WTC11 (cell line): ENCODE data around the gene CD6. TPM values are rescaled to one million over a fixed set of nuclear protein-coding genes. Genes with fewer than 3 reads are reported as not detected.

Experiments
- ATAC-seq: fragments of 200-7000 bp; cut with Tn5 transposase; 2 replicates; pipeline ENCODE4 v1.10.0; 2021; ENCODE audit warnings: mild to moderate bottlenecking, moderate library complexity
- CTCF ChIA-PET: fragments of 300-600 bp; sonication (Branson Sonifier 250); formaldehyde crosslinking; loops from one replicate; lab custom pipeline; 2021; ENCODE audit warnings: antibody characterized with exemption; lab: Charles Lee
- POLR2A ChIA-PET: fragments of 350-600 bp; sonication (Branson Sonifier 250); formaldehyde crosslinking; loops from one replicate; lab custom pipeline; 2021; ENCODE audit warnings: antibody characterized with exemption; lab: Charles Lee
- DNase-seq: peaks from one replicate; pipeline ENCODE4 v3.0.0; 2021; ENCODE audit warnings: low spot score
- H3K27ac Mint-ChIP-seq: 2 replicates; pipeline ENCODE4 v1.8.0; 2021; ENCODE audit warnings: mixed read lengths
- H3K27me3 Mint-ChIP-seq: 2 replicates; pipeline ENCODE4 v1.8.0; 2021; ENCODE audit warnings: low read depth, mild to moderate bottlenecking, moderate library complexity, mixed read lengths
- H3K36me3 Mint-ChIP-seq: 2 replicates; pipeline ENCODE4 v1.8.0; 2021; ENCODE audit warnings: mixed read lengths
- H3K4me1 Mint-ChIP-seq: 2 replicates; pipeline ENCODE4 v1.8.0; 2022; ENCODE audit warnings: mixed read lengths
- H3K4me3 Mint-ChIP-seq: 2 replicates; pipeline ENCODE4 v1.8.0; 2021; ENCODE audit warnings: mild to moderate bottlenecking, moderate library complexity, mixed read lengths
- H3K9me3 Mint-ChIP-seq: 2 replicates; pipeline ENCODE4 v1.8.0; 2021; ENCODE audit warnings: mixed read lengths
- ATF1 ChIP-seq: sonication (generic); formaldehyde crosslinking; IDR thresholded peaks from 2 replicates; pipeline ENCODE4 v1.8.1; 2023; ENCODE audit warnings: mild to moderate bottlenecking, moderate library complexity, missing genetic modification reagents
- ATF3 ChIP-seq: sonication (generic); formaldehyde crosslinking; conservative IDR thresholded peaks from 2 replicates; pipeline ENCODE4 v1.8.1; 2022; ENCODE audit warnings: mild to moderate bottlenecking, missing genetic modification reagents
- EMX1 ChIP-seq: fragments of 250-450 bp; sonication (Bioruptor Pico); IDR thresholded peaks from 2 replicates; pipeline ENCODE4 v1.8.0; 2021; ENCODE audit warnings: mild to moderate bottlenecking
- ETV6 ChIP-seq: sonication (generic); formaldehyde crosslinking; IDR thresholded peaks from 2 replicates; pipeline ENCODE4 v1.8.1; 2022; ENCODE audit warnings: mild to moderate bottlenecking, missing genetic modification reagents
- GRHL2 ChIP-seq: fragments of 250-450 bp; sonication (Bioruptor Pico); IDR thresholded peaks from 2 replicates; pipeline ENCODE4 v1.8.0; 2022; ENCODE audit warnings: mild to moderate bottlenecking, moderate library complexity; ENCODE audit not compliant: insufficient replicate concordance, severe bottlenecking
- JUN ChIP-seq: sonication (generic); formaldehyde crosslinking; IDR thresholded peaks from 2 replicates; pipeline ENCODE4 v1.8.0; 2023; ENCODE audit warnings: mild to moderate bottlenecking, missing genetic modification reagents
- NFE2L1 ChIP-seq: sonication (generic); formaldehyde crosslinking; IDR thresholded peaks from 2 replicates; pipeline ENCODE4 v1.8.1; 2023; ENCODE audit warnings: missing genetic modification reagents
- NR2C2 ChIP-seq: sonication (generic); formaldehyde crosslinking; IDR thresholded peaks from 2 replicates; pipeline ENCODE4 v1.8.0; 2022; ENCODE audit warnings: mild to moderate bottlenecking, missing genetic modification reagents
- PRRX2 ChIP-seq: fragments of 250-450 bp; sonication (Bioruptor Pico); IDR thresholded peaks from 2 replicates; pipeline ENCODE4 v1.8.0; 2021; ENCODE audit warnings: mild to moderate bottlenecking
- RELA ChIP-seq: sonication (generic); formaldehyde crosslinking; IDR thresholded peaks from 2 replicates; pipeline ENCODE4 v1.8.1; 2022; ENCODE audit warnings: missing genetic modification reagents, mild to moderate bottlenecking, borderline replicate concordance
- RORB ChIP-seq: fragments of 250-450 bp; sonication (Bioruptor Pico); IDR thresholded peaks from 2 replicates; pipeline ENCODE4 v1.9.0; 2021; ENCODE audit warnings: mild to moderate bottlenecking
- SMAD3 ChIP-seq: sonication (generic); formaldehyde crosslinking; IDR thresholded peaks from 2 replicates; pipeline ENCODE4 v1.8.0; 2022; ENCODE audit warnings: missing genetic modification reagents, mild to moderate bottlenecking, borderline replicate concordance
- TP53 ChIP-seq: sonication (generic); formaldehyde crosslinking; IDR thresholded peaks from 2 replicates; pipeline ENCODE4 v1.8.1; 2023; ENCODE audit warnings: mild to moderate bottlenecking, missing genetic modification reagents
- ZBTB21 ChIP-seq: sonication (generic); formaldehyde crosslinking; IDR thresholded peaks from 2 replicates; pipeline ENCODE4 v1.8.1; 2023; ENCODE audit warnings: mild to moderate bottlenecking, missing genetic modification reagents, borderline replicate concordance
- ZNF396 ChIP-seq: fragments of 250-450 bp; sonication (Bioruptor Pico); IDR thresholded peaks from 2 replicates; pipeline ENCODE4 v1.8.0; 2021; ENCODE audit warnings: mild to moderate bottlenecking, moderate library complexity, borderline replicate concordance
- ZNF416 ChIP-seq: fragments of 250-450 bp; sonication (Bioruptor Pico); IDR thresholded peaks from 2 replicates; pipeline ENCODE4 v1.9.0; 2021; ENCODE audit warnings: mild to moderate bottlenecking, inconsistent platforms
- ZNF671 ChIP-seq: fragments of 250-450 bp; sonication (Bioruptor Pico); IDR thresholded peaks from 2 replicates; pipeline ENCODE4 v1.8.0; 2021; ENCODE audit warnings: mild to moderate bottlenecking
- total RNA-seq: library from RNA; stranded (reverse); gene quantifications from 3 replicates; pipeline ENCODE4 v1.2.3, GENCODE V29; 2021
- TF ChIP-seq, protein P1 (sequence below): fragments of 200-600 bp; IDR thresholded peaks from 2 replicates; pipeline ENCODE4 v1.8.0; 2022; ENCODE audit warnings: antibody characterized with exemption
- TF ChIP-seq, protein P2 (sequence below): sonication (generic); formaldehyde crosslinking; IDR thresholded peaks from 2 replicates; pipeline ENCODE4 v1.8.1; 2022; ENCODE audit warnings: low read depth, missing genetic modification reagents, borderline replicate concordance
- TF ChIP-seq, protein P3 (sequence below): sonication (generic); formaldehyde crosslinking; IDR thresholded peaks from 2 replicates; pipeline ENCODE4 v1.8.0; 2023; ENCODE audit warnings: mild to moderate bottlenecking, missing genetic modification reagents
- TF ChIP-seq, protein P4 (sequence below): sonication (generic); formaldehyde crosslinking; IDR thresholded peaks from 2 replicates; pipeline ENCODE4 v1.8.1; 2023; ENCODE audit warnings: mild to moderate bottlenecking, missing genetic modification reagents, moderate library complexity
- TF ChIP-seq, protein P5 (sequence below): sonication (generic); formaldehyde crosslinking; IDR thresholded peaks from 2 replicates; pipeline ENCODE4 v1.8.1; 2023; ENCODE audit warnings: mild to moderate bottlenecking, missing genetic modification reagents
- TF ChIP-seq, protein P6 (sequence below): sonication (generic); formaldehyde crosslinking; IDR thresholded peaks from 2 replicates; pipeline ENCODE4 v1.8.1; 2023; ENCODE audit warnings: mild to moderate bottlenecking, missing genetic modification reagents, borderline replicate concordance

Gene CD6
- total RNA-seq, 1 experiment from 2014 or later = 1.0 TPM

DNA sequence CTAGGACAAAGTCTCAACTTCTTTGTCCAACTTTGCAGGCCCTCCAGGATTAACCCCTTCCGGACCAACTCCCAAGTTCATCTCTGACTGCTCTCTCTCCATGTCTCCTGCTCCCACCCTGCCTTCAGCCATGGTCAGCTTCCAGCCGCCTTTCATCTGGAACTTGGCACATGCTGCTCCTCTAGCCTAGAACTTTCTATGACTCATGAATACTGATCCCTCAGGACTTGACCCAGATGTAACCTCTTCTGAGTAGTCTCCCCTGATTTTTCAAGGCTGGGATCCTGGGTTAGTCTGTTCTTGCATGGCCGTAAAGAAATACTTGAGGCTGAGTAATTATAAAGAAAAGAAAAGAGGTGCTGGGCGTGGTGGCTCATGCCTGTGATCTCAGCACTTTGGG lies 14.3 kb upstream of the CD6 start (continued):
- TF ChIP-seq, protein P1, sequence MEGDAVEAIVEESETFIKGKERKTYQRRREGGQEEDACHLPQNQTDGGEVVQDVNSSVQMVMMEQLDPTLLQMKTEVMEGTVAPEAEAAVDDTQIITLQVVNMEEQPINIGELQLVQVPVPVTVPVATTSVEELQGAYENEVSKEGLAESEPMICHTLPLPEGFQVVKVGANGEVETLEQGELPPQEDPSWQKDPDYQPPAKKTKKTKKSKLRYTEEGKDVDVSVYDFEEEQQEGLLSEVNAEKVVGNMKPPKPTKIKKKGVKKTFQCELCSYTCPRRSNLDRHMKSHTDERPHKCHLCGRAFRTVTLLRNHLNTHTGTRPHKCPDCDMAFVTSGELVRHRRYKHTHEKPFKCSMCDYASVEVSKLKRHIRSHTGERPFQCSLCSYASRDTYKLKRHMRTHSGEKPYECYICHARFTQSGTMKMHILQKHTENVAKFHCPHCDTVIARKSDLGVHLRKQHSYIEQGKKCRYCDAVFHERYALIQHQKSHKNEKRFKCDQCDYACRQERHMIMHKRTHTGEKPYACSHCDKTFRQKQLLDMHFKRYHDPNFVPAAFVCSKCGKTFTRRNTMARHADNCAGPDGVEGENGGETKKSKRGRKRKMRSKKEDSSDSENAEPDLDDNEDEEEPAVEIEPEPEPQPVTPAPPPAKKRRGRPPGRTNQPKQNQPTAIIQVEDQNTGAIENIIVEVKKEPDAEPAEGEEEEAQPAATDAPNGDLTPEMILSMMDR = no peak
- no peak for TF ChIP-seq NFE2L1 (CRISPR knock-in tag)
- TF ChIP-seq NR2C2 (CRISPR knock-in tag) = no peak
- TF ChIP-seq RORB (CRISPR knock-in tag) = no peak

DNA sequence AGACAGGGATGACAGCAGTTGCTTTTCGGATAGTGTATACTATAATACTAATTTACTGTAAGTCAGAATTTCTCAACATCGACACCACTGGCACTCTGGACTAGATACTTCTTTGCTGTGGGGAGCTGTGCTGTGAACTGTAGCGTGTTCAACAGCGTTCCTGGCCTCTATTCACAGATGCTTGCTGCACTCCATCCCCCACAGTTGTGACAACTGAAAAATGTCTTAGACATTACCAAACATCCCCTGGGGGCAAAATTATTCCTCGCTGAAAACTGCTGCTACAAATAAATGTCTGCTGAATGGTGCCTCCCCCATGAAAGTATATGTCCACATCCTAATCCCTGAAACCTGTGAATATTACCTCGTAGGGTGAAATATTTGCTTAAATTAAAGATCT lies 12.0 kb upstream of the CD6 start:
- no peak for TF ChIP-seq ZNF416
- no peak for TF ChIP-seq PRRX2
- TF ChIP-seq, protein P2, sequence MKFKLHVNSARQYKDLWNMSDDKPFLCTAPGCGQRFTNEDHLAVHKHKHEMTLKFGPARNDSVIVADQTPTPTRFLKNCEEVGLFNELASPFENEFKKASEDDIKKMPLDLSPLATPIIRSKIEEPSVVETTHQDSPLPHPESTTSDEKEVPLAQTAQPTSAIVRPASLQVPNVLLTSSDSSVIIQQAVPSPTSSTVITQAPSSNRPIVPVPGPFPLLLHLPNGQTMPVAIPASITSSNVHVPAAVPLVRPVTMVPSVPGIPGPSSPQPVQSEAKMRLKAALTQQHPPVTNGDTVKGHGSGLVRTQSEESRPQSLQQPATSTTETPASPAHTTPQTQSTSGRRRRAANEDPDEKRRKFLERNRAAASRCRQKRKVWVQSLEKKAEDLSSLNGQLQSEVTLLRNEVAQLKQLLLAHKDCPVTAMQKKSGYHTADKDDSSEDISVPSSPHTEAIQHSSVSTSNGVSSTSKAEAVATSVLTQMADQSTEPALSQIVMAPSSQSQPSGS = no peak
- no peak for TF ChIP-seq ATF3
- TF ChIP-seq, protein P1 = no peak
- no peak for TF ChIP-seq ZNF396 (CRISPR knock-in tag)
- TF ChIP-seq SMAD3 (CRISPR knock-in tag) = no peak
- TF ChIP-seq, protein P3, sequence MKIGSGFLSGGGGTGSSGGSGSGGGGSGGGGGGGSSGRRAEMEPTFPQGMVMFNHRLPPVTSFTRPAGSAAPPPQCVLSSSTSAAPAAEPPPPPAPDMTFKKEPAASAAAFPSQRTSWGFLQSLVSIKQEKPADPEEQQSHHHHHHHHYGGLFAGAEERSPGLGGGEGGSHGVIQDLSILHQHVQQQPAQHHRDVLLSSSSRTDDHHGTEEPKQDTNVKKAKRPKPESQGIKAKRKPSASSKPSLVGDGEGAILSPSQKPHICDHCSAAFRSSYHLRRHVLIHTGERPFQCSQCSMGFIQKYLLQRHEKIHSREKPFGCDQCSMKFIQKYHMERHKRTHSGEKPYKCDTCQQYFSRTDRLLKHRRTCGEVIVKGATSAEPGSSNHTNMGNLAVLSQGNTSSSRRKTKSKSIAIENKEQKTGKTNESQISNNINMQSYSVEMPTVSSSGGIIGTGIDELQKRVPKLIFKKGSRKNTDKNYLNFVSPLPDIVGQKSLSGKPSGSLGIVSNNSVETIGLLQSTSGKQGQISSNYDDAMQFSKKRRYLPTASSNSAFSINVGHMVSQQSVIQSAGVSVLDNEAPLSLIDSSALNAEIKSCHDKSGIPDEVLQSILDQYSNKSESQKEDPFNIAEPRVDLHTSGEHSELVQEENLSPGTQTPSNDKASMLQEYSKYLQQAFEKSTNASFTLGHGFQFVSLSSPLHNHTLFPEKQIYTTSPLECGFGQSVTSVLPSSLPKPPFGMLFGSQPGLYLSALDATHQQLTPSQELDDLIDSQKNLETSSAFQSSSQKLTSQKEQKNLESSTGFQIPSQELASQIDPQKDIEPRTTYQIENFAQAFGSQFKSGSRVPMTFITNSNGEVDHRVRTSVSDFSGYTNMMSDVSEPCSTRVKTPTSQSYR = no peak
- no peak for TF ChIP-seq TP53 (CRISPR knock-in tag)
- no peak for TF ChIP-seq GRHL2
- TF ChIP-seq, protein P4, sequence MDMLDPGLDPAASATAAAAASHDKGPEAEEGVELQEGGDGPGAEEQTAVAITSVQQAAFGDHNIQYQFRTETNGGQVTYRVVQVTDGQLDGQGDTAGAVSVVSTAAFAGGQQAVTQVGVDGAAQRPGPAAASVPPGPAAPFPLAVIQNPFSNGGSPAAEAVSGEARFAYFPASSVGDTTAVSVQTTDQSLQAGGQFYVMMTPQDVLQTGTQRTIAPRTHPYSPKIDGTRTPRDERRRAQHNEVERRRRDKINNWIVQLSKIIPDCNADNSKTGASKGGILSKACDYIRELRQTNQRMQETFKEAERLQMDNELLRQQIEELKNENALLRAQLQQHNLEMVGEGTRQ = no peak
- TF ChIP-seq ZNF671 (CRISPR knock-in tag) = no peak
- no peak for TF ChIP-seq JUN (CRISPR knock-in tag)
- TF ChIP-seq ETV6 (CRISPR knock-in tag) = no peak
- TF ChIP-seq, protein P5, sequence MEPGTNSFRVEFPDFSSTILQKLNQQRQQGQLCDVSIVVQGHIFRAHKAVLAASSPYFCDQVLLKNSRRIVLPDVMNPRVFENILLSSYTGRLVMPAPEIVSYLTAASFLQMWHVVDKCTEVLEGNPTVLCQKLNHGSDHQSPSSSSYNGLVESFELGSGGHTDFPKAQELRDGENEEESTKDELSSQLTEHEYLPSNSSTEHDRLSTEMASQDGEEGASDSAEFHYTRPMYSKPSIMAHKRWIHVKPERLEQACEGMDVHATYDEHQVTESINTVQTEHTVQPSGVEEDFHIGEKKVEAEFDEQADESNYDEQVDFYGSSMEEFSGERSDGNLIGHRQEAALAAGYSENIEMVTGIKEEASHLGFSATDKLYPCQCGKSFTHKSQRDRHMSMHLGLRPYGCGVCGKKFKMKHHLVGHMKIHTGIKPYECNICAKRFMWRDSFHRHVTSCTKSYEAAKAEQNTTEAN = no peak
- TF ChIP-seq ATF1 (CRISPR knock-in tag) = no peak
- TF ChIP-seq ZBTB21 = no peak
- TF ChIP-seq EMX1 (CRISPR knock-in tag) = no peak
- TF ChIP-seq, protein P6, sequence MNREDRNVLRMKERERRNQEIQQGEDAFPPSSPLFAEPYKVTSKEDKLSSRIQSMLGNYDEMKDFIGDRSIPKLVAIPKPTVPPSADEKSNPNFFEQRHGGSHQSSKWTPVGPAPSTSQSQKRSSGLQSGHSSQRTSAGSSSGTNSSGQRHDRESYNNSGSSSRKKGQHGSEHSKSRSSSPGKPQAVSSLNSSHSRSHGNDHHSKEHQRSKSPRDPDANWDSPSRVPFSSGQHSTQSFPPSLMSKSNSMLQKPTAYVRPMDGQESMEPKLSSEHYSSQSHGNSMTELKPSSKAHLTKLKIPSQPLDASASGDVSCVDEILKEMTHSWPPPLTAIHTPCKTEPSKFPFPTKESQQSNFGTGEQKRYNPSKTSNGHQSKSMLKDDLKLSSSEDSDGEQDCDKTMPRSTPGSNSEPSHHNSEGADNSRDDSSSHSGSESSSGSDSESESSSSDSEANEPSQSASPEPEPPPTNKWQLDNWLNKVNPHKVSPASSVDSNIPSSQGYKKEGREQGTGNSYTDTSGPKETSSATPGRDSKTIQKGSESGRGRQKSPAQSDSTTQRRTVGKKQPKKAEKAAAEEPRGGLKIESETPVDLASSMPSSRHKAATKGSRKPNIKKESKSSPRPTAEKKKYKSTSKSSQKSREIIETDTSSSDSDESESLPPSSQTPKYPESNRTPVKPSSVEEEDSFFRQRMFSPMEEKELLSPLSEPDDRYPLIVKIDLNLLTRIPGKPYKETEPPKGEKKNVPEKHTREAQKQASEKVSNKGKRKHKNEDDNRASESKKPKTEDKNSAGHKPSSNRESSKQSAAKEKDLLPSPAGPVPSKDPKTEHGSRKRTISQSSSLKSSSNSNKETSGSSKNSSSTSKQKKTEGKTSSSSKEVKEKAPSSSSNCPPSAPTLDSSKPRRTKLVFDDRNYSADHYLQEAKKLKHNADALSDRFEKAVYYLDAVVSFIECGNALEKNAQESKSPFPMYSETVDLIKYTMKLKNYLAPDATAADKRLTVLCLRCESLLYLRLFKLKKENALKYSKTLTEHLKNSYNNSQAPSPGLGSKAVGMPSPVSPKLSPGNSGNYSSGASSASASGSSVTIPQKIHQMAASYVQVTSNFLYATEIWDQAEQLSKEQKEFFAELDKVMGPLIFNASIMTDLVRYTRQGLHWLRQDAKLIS (CRISPR knock-in tag) = no peak
- TF ChIP-seq RELA (CRISPR knock-in tag) = no peak
- ChIA-PET CTCF (interaction anchor here (1.5 kb wide), 1 partner anchor 10 kb away, joined by 4 read pairs; no protein-coding TSS in a partner anchor), POLR2A (no interaction called here)
- no peak overlapping the region for H3K4me3 Mint-ChIP-seq
- no peak overlapping the region for H3K27ac Mint-ChIP-seq
- H3K27me3 Mint-ChIP-seq = peaks cover 14% of the 10 kb centered on the region
- DNase-seq (no peak), ATAC-seq (no peak)
- H3K36me3 Mint-ChIP-seq = no peaks in the 10 kb centered on the region
- no peaks in the 10 kb centered on the region for H3K9me3 Mint-ChIP-seq
- H3K4me1 Mint-ChIP-seq = no peaks in the 10 kb centered on the region
